ENCODE data around the gene CHSY1.

The CHSY1 gene

DNA sequence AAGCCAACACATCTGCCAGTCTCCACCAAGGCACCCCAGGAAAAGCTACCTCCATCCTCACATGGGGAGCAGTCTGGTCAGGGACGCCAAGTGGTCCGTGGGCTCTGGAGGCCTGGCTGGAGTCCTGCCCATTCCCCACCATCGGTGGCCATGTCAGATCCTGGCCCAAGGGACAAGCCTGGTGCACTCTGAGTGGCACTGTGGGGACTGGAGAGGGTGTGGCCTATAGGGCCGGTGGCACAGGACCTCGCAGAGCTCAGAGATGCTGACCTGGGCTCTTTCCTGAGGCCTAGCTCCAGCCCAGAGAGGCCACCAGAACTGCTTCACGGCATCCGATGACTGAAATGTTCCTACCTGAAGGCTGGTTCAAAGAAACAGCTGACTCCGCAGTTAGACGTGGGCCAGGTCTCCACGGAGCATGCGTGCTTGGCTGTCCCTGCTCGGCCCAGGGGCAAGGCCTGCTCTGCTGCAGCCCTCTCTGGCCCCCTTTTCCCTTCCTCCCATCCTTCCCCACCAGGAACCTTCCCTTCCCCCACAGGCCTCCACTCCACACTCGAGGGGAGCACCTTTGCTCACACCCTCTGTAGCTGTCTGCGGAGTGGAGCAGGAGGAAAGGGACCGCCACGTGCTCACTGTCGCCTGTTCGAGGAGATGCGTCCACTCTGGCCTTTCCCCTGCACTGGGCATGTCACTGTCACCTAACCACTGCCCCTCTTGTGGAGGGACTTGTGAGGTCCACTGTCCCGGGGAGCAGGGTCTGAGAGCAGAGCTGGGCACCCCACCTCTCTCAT is 119.3 kb downstream of the CHSY1 start:
- TF ChIP-seq POLR2AphosphoS5 (IDR thresholded peaks at IDR 0.05; ENCODE audit: low read depth, low read length) (no peak), SIN3A (IDR thresholded peaks at IDR 0.05; ENCODE audit: borderline replicate concordance, insufficient read depth, low read length) (no peak), TAF1 (IDR thresholded peaks at IDR 0.05; ENCODE audit: borderline replicate concordance, insufficient read depth, low read length) (no peak), FOXP2 (optimal IDR thresholded peaks at IDR 0.05; ENCODE audit: borderline replicate concordance, extremely low read depth, extremely low read length, insufficient read depth) (no peak)
- TF ChIP-seq, protein P1, sequence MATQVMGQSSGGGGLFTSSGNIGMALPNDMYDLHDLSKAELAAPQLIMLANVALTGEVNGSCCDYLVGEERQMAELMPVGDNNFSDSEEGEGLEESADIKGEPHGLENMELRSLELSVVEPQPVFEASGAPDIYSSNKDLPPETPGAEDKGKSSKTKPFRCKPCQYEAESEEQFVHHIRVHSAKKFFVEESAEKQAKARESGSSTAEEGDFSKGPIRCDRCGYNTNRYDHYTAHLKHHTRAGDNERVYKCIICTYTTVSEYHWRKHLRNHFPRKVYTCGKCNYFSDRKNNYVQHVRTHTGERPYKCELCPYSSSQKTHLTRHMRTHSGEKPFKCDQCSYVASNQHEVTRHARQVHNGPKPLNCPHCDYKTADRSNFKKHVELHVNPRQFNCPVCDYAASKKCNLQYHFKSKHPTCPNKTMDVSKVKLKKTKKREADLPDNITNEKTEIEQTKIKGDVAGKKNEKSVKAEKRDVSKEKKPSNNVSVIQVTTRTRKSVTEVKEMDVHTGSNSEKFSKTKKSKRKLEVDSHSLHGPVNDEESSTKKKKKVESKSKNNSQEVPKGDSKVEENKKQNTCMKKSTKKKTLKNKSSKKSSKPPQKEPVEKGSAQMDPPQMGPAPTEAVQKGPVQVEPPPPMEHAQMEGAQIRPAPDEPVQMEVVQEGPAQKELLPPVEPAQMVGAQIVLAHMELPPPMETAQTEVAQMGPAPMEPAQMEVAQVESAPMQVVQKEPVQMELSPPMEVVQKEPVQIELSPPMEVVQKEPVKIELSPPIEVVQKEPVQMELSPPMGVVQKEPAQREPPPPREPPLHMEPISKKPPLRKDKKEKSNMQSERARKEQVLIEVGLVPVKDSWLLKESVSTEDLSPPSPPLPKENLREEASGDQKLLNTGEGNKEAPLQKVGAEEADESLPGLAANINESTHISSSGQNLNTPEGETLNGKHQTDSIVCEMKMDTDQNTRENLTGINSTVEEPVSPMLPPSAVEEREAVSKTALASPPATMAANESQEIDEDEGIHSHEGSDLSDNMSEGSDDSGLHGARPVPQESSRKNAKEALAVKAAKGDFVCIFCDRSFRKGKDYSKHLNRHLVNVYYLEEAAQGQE (IDR thresholded peaks at IDR 0.05; ENCODE audit: insufficient read depth in 1 of 2, low read depth in 2 of 2, low read length in 2 of 2) = no peak

DNA sequence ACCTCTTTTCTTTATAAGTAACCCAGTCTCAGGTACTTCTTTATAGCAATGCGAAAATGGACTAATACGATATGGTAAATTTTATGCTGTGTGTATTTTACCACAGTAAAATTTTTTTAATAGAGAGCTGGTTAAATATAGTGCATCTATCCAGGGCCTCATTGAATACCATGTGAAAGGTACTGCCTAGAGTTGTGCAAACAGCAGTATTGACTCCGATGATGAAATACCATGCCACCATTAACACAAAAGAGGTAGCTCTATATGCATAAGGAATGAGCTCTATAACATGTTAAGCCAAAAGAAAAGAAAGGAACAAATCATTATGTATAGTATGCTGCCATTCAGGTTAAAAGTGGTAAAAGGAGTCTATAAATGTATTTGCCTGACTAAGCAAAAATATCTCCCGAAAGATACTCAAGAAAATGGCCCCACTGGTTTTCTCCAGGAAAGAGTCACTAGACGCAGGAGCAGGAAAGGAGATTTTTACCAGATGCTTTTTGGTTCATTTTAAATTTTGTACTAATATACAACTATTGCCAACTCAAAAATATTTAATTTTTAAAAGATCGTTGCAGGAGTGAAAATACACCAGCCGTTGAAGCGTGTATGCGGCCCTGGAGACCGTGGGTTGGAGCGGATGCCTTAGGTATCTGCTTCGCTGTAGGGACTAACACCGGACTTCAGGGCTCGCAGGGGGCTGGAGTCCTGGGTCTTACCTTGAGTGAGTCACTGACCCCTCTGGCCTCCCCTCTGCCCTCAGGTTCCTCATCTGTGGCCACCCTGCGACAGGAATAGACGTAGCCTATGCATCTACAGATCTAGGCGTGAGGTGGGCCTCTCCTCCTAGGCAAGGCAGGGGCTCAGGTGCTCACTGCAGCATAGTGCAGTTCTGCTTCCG is 120.1 kb downstream of the CHSY1 start:
- TF ChIP-seq TAF1 (IDR thresholded peaks at IDR 0.05; ENCODE audit: borderline replicate concordance, insufficient read depth, low read length) (no peak), POLR2AphosphoS5 (IDR thresholded peaks at IDR 0.05; ENCODE audit: low read depth, low read length) (no peak), FOXP2 (optimal IDR thresholded peaks at IDR 0.05; ENCODE audit: borderline replicate concordance, extremely low read depth, extremely low read length, insufficient read depth) (no peak), SIN3A (IDR thresholded peaks at IDR 0.05; ENCODE audit: borderline replicate concordance, insufficient read depth, low read length) (no peak)
- TF ChIP-seq, protein P1 (IDR thresholded peaks at IDR 0.05; ENCODE audit: insufficient read depth in 1 of 2, low read depth in 2 of 2, low read length in 2 of 2) = no peak

DNA sequence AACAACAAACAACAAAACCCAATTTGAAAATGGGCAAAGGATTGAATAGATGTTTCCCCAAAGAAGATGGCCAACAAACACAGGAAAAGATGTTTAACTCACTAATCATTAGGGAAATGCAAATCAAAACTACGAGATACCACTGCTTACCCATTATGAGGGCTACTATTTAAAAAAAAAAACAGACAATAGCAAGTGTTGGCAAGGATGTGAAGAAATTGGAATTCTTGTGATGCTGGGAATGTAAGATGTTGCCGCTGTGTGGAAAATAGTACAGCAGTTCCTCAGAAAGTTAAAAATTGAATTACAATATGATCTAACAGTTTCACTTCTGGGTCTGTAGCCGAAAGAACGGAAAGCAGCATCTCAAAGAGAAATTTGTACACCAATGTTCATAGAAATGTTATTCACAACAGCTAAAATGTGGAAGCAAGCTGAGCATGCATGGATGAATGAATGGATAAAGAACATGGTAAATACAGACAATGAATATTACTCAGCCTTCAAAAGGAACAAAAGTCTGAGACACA is 121.9 kb downstream of the CHSY1 start:
- TF ChIP-seq SIN3A (IDR thresholded peaks at IDR 0.05; ENCODE audit: borderline replicate concordance, insufficient read depth, low read length) = no peak
- no peak for TF ChIP-seq FOXP2 (optimal IDR thresholded peaks at IDR 0.05; ENCODE audit: borderline replicate concordance, extremely low read depth, extremely low read length, insufficient read depth)
- TF ChIP-seq, protein P1 (IDR thresholded peaks at IDR 0.05; ENCODE audit: insufficient read depth in 1 of 2, low read depth in 2 of 2, low read length in 2 of 2) = no peak
- TF ChIP-seq POLR2AphosphoS5 (IDR thresholded peaks at IDR 0.05; ENCODE audit: low read depth, low read length) = no peak
- TF ChIP-seq TAF1 (IDR thresholded peaks at IDR 0.05; ENCODE audit: borderline replicate concordance, insufficient read depth, low read length) = no peak

DNA sequence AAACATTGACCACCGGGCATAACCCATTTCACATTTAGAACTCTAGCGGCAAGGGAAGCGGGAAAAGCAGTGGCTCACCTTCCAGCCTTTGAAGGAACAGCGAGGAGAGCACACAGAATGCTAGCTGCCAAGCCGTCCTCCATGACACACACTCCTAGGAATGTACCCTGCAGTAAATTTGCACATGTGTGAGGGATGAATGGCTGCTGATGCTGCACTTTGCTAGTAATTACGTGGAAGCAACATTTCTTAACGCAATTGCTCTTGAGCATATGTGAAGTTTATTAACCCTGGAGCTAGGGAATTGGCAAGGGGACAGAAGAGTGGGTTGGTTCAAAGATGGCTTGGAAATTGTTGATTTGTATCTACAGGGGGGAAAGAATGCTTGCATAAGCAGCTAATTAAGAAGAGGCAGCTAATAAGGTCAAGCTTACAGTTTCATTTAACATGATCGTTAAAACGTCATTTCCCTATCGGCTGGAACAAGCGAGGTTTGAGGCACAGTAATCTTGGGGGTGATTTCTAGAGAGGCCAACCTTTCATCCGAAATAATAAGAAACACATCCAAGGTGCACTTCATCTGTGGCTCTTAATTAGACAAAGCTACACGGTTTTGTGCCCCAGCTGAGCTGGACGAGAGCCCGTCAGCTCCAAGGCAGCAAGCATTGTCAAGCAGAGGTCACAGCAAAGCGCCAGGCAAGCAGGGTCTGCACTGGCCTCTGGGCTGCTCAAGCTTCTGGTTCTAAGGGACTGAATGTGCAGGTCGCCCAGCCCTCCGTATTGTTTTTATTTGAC is 123.4 kb downstream of the CHSY1 start:
- TF ChIP-seq FOXP2 (optimal IDR thresholded peaks at IDR 0.05; ENCODE audit: borderline replicate concordance, extremely low read depth, extremely low read length, insufficient read depth) (no peak), SIN3A (IDR thresholded peaks at IDR 0.05; ENCODE audit: borderline replicate concordance, insufficient read depth, low read length) (no peak), TAF1 (IDR thresholded peaks at IDR 0.05; ENCODE audit: borderline replicate concordance, insufficient read depth, low read length) (no peak), POLR2AphosphoS5 (IDR thresholded peaks at IDR 0.05; ENCODE audit: low read depth, low read length) (no peak)
- TF ChIP-seq, protein P1 (IDR thresholded peaks at IDR 0.05; ENCODE audit: insufficient read depth in 1 of 2, low read depth in 2 of 2, low read length in 2 of 2) = no peak

All from PFSK-1 (cell line).